HG02938 (cell line): Measurements from ENCODE around the gene ZNF564.
"Not testable (repeated sequence)": the region's sequence is repeated elsewhere in the genome, so short reads cannot be mapped to it uniquely, and the experiment has no call there.

Experiments
- ATAC-seq: cut with Tn5 transposase; IDR thresholded peaks from one replicate; pipeline ENCODE4 v1.9.1; 2021; ENCODE audit warnings: mild to moderate bottlenecking, moderate library complexity; ENCODE audit not compliant: unreplicated experiment

The ZNF564 gene

DNA sequence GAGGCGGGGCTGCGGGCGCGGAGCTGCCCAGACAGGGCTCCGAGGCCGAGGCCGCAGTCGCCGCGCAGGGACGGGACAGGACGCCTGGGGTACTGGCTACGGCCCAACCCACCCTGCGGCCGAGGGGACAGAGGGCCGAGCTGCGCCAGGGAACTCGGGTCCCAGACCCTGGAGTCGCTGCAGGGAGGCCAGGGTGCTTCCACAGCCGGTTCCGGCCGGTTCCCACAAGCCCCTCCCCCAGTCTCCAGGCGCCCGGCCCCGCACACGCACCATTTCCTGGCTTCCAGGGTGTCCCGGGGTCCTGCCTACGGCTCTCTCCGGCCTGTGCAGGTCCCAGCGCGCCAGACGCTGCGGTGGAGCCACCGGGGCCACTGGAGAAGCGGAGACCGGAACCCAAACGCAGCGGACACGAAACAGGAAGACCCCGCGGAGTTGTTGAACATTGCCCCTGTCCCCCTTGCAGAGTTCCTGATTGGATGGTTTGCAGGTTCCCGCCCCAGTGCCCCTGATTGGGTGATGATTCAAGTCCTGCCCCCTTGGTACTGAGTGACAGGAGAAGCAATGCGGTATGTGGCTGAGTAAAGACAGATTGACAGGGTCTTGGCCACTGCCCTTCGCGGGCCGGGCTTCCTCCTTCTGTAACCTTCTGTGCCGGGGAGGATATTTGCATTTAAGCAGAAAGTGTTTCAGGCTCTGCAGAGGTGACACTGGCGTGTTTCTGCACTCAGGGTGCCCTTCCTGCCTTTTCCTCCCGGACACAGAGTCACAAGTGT is at the start of gene ZNF564:
Gene ZNF564 (minus strand): TSS at position 423 of the 773 bp plus-strand sequence. CDS start 150 bp downstream, at position 273.
- peak; percentile 98 for ATAC-seq

GRCh38 chr19:12597594-12597993 is 46.3 kb upstream of the ZNF564 start:
- ATAC-seq, result no peak

DNA sequence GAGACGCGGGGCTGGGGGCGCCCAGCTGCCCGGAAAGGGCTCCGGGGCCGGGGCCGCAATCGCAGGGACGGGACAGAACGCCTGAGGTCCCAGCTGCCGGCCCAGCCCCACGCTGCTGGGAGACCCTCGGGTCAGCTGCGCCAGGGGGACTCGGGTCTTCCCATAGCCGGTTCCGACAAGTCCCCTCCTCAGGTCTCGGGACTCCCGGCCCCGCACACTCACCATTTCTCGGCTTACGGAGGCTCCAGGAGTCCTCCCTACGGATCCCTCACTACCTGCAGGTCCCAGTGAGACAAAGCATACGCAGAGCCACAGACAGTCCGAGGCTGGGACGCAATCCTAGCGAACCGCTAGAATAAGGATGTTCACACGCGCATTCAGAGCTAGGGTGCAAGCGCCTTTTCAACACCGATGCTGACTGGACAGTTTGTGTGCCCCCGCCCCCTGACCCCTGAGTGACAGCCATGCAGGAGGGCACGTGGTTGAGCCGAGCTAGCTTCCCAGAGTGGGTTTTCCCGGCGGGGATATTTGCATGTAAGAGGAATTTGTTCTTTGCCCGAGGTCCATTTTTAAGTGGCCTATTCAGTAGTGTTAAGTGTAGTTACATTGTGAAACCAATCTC is 45.8 kb upstream of the ZNF564 start:
- no peak for ATAC-seq

- no peak for ATAC-seq
Observed at GRCh38 chr19:12596485-12596884, 45.2 kb upstream of the ZNF564 start.

GRCh38 chr19:12581100-12581499 is 29.8 kb upstream of the ZNF564 start:
- ATAC-seq, result no peak

DNA sequence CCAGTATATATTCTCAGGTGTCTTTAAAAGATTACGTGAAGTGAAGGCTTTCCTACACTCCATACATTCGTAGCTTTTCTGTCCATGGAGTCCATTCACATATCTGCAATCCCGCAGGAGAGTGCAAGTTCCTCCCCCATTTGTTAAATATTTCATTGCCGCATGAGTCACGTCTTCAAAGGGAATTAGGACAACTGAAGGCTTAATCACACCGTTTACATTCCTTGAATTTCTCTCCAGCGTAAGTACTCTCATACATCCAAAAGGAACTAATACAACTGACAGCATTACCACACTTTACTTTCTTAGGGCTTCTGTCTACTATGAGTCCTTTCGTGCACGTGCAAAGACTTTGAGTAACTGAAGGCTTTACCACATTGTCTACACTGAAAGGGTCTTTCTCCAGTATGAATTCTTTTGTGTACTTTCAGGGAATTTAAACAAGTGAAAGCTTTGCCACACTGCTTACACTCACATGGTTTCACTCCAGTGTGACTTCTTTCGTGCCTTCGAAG is 29.0 kb upstream of the ZNF564 start:
- ATAC-seq, result no peak

DNA sequence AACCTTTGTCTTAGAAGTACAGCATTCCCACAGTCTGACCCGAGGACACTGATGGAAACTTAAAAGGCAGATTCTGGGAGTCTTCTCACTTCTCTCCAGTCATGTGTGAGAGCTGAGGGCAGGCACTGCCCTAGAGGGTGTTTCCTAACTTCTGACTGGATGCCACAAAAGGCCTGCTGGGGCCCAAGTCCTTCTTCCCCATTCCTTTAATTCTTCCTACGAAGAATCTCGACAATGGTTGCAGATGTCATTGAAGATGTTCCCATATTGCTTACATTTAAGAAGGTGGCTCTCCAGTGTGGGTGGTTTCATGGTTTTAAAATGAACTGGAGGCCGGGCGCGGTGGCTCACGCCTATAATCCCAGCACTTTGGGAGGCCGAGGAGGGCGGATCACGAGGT is 27.4 kb upstream of the ZNF564 start:
- no peak for ATAC-seq

GRCh38 chr19:12574036-12574435 is 22.8 kb upstream of the ZNF564 start:
- no peak for ATAC-seq

GRCh38 chr19:12567951-12568350 is 16.7 kb upstream of the ZNF564 start:
- ATAC-seq, result no peak

DNA sequence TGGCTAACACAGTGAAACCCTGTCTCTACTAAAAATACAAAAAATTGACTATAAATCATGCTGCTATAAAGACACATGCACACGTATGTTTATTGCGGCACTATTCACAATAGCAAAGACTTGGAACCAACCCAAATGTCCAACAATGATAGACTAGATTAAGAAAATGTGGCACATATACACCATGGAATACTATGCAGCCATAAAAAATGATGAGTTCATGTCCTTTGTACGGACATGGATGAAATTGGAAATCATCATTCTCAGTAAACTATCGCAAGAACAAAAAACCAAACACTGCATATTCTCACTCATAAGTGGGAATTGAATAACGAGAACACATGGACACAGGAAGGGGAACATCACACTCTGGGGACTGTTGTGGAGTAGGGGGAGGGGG is 15.1 kb upstream of the ZNF564 start:
- ATAC-seq, result not testable (repeated sequence)

DNA sequence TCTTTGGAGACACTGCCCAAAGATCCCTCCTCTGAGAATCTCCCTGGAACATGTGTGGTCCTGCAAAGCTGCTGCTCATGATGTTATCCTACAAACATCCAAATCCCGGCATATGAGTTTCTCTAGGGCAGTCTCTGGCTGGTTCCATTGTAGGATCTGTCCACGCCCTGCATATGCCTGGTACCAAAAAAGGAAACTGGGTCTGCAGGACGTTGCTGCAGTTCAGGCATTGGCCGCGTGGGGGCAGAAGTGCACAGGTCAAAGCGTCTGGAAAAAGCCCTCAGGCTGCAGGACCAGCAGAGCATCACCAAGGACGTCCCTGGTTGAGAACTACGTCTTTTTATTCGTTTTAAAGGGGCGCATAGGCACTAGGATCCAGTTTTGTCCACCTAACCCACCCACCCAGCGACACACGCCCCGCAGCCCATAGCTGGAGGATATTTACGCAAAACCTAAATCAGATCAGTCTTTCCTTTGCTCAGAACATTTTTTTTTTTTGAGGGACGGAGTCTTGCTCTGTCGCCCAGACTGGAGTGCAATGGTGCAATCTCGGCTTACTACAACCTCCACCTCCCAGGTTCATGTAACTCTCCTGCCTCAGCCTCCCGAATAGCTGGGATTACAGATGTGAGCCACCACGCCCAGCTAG is 12.9 kb upstream of the ZNF564 start:
- no peak for ATAC-seq

- no peak for ATAC-seq
Observed at GRCh38 chr19:12555456-12555930, 4.2 kb upstream of the ZNF564 start.

GRCh38 chr19:12546903-12547302 is 4.4 kb downstream of the ZNF564 start:
- ATAC-seq, result no peak

DNA sequence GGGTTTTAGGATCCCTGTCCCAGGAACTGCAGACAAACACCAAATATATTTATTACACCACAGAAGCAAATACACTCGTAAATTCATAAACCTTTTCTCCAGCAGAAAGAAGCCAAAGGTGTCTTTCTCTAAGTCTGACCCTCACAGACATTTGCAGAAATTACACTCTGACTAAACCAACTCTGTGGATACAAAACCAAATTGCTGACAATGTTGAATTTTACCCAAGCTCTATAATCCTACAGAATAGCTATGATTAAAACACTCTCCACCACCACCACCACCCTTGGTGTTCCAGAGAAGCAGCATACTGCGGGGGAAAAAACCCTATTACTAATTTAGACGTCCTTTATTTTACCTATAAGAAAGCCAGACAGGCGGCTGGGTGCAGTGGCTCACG is 5.2 kb downstream of the ZNF564 start:
- ATAC-seq, result no peak

- ATAC-seq, result no peak
Observed at GRCh38 chr19:12545267-12545666, 6.0 kb downstream of the ZNF564 start.

GRCh38 chr19:12544401-12544876 is 6.8 kb downstream of the ZNF564 start:
- ATAC-seq, result no peak

DNA sequence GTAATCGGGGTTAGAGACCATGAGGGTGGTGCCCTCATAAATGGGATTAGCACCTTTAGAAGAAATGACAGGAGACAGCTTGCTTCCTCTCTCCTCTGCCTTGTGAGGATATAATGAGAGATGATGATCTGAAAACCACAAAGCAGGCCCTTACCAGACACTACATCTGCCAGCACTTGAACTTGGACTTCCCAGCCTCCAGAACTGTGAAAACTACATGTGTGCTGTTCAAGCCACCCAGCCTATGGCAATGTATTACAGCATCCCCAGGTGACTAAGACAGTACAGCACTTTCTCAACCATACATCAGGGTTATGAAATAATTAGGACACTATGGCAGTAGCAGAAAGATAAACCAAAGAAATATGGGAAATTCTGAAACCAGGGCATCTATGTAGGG is 7.4 kb downstream of the ZNF564 start:
- no peak for ATAC-seq

GRCh38 chr19:12527034-12527836 is 24.0 kb downstream of the ZNF564 start:
- ATAC-seq, result no peak

DNA sequence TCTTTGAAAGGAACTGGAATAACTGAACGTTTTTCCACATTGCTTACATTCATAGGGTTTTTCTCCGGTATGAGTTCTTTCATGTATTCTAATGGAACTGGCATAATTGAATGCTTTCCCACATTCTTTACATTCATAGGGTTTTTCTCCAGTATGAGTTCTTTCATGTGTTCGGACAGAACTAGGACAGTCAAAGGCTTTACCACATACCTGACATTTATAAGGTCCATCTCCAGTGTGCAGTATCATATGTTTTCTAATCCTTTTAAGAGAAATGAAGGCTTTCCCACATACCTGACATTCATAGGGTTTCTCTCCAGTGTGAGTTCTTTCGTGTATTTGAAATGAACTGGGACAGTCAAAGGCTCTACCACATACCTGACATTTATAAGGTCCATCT is 24.7 kb downstream of the ZNF564 start:
- ATAC-seq, result no peak

DNA sequence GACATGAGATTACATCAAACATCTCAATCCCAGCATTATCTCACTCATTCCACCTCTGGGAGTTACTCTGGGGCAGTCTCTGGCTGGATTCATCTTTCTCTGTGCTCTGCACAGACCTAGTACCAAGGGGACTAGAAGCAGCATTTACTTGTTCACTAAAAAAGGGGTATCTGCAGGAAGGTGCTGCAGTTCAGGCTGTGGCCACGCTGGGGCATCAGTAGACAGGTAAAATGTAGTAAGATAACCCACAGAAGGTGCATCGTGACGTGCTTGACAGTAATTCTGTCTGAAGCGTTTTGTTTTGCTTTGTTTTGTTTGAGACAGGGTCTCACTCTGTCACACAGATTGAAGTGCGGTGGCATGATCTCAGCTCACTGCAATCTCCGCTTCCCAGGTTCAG is 29.3 kb downstream of the ZNF564 start:
- no peak for ATAC-seq
